HepG2 (cell line): ENCODE data around the gene EXTL2. TPM values are rescaled to one million over a fixed set of nuclear protein-coding genes. Genes with fewer than 3 reads are reported as not detected.

Experiments
- ARNT ChIP-seq: fragments of 450-650 bp; IDR thresholded peaks from 2 replicates; pipeline ENCODE4 v1.6.1; 2017
- ELF3 ChIP-seq: IDR thresholded peaks from 2 replicates; pipeline ENCODE4 v1.6.1; 2016; ENCODE audit warnings: missing genetic modification reagents, missing compliant biosample characterization
- ETV5 ChIP-seq: IDR thresholded peaks from 2 replicates; pipeline ENCODE4 v1.6.1; 2018; ENCODE audit warnings: missing biosample characterization, missing genetic modification reagents, inconsistent platforms, borderline replicate concordance
- GMEB1 ChIP-seq: sonication (generic); formaldehyde crosslinking; IDR thresholded peaks from 2 replicates; pipeline ENCODE4 v1.5.1; 2020; ENCODE audit warnings: missing genetic modification reagents, mild to moderate bottlenecking, borderline replicate concordance
- HMGXB4 ChIP-seq, 2 experiments: sonication (generic) in 1 of 2; formaldehyde crosslinking in 1 of 2; IDR thresholded peaks; 2 replicates each; pipeline versions ENCODE4 v1.4.0 to v1.6.1; 2018 to 2020; ENCODE audit warnings: missing genetic modification reagents in 2 of 2, borderline replicate concordance in 1 of 2, low read depth in 1 of 2, mild to moderate bottlenecking in 1 of 2, missing biosample characterization in 1 of 2
- KAT7 ChIP-seq: IDR thresholded peaks from 2 replicates; pipeline ENCODE4 v1.6.1; 2018; ENCODE audit warnings: borderline replicate concordance, missing compliant biosample characterization
- MXD3 ChIP-seq: IDR thresholded peaks from 2 replicates; pipeline ENCODE4 v1.6.1; 2016; ENCODE audit warnings: mild to moderate bottlenecking, missing biosample characterization, missing genetic modification reagents
- NCOA2 ChIP-seq: sonication (generic); formaldehyde crosslinking; IDR thresholded peaks from 2 replicates; pipeline ENCODE4 v1.8.0; 2022; ENCODE audit warnings: inconsistent platforms
- PHF20 ChIP-seq: sonication (generic); formaldehyde crosslinking; IDR thresholded peaks from 2 replicates; pipeline ENCODE4 v1.5.0; 2020; ENCODE audit warnings: mild to moderate bottlenecking, missing genetic modification reagents
- POLR2G ChIP-seq: fragments of 200-400 bp; formaldehyde crosslinking; IDR thresholded peaks from 2 replicates; pipeline ENCODE4 v1.6.1; 2018; ENCODE audit warnings: mild to moderate bottlenecking, low read depth, low read length, moderate library complexity
- TOPORS ChIP-seq: sonication (generic); formaldehyde crosslinking; IDR thresholded peaks from 2 replicates; pipeline ENCODE4 v1.8.0; 2023; ENCODE audit warnings: mild to moderate bottlenecking, missing genetic modification reagents
- ZBTB25 ChIP-seq: IDR thresholded peaks from 2 replicates; pipeline ENCODE4 v1.6.1; 2018; ENCODE audit warnings: missing genetic modification reagents
- ZBTB33 ChIP-seq: sonication (generic); formaldehyde crosslinking; IDR thresholded peaks from 2 replicates; pipeline ENCODE4 v1.4.0; 2020; ENCODE audit warnings: missing genetic modification reagents
- ZC3H13 ChIP-seq: sonication (generic); formaldehyde crosslinking; IDR thresholded peaks from 2 replicates; pipeline ENCODE4 v1.8.1; 2023; ENCODE audit warnings: mild to moderate bottlenecking, missing genetic modification reagents, moderate library complexity
- ZNF234 ChIP-seq: sonication (generic); formaldehyde crosslinking; conservative IDR thresholded peaks from 2 replicates; pipeline ENCODE4 v1.5.1; 2020; ENCODE audit warnings: mild to moderate bottlenecking, missing genetic modification reagents
- ZNF235 ChIP-seq: sonication (generic); formaldehyde crosslinking; IDR thresholded peaks from 2 replicates; pipeline ENCODE4 v1.8.1; 2023; ENCODE audit warnings: mild to moderate bottlenecking, missing genetic modification reagents, borderline replicate concordance
- ZNF691 ChIP-seq: sonication (generic); formaldehyde crosslinking; IDR thresholded peaks from 2 replicates; pipeline ENCODE4 v1.4.0; 2020; ENCODE audit warnings: missing genetic modification reagents, low read depth, mild to moderate bottlenecking, borderline replicate concordance
- ZSCAN12 ChIP-seq: sonication (generic); formaldehyde crosslinking; IDR thresholded peaks from 2 replicates; pipeline ENCODE4 v1.9.0; 2021; ENCODE audit warnings: mild to moderate bottlenecking, missing genetic modification reagents
- ZSCAN20 ChIP-seq: sonication (generic); formaldehyde crosslinking; IDR thresholded peaks from 2 replicates; pipeline ENCODE4 v1.4.0; 2020; ENCODE audit warnings: missing genetic modification reagents, mild to moderate bottlenecking, borderline replicate concordance
- ZSCAN9 ChIP-seq: IDR thresholded peaks from 2 replicates; pipeline ENCODE4 v1.6.1; 2016; ENCODE audit warnings: borderline replicate concordance
- polyA plus RNA-seq, 8 experiments: library from polyadenylated mRNA; depleted of rRNA in 3 of 8; stranded (reverse) in 7 of 8; unstranded in 1 of 8; fragments of >200 nt; fragmentation: Illumina TruSeq in 4 of 8; extraction: Trizol in 4 of 8; gene quantifications; 2 replicates each; pipeline versions ENCODE4 v1.2.1 to v1.2.3, GENCODE V29; 2011 to 2016; ENCODE audit warnings: low read depth in 4 of 8, missing spikeins in 1 of 8, mixed read lengths in 1 of 8; ENCODE audit not compliant: insufficient read depth in 1 of 8
- total RNA-seq, 5 experiments: library from RNA; depleted of rRNA; stranded (reverse); fragments of >200 nt; fragmentation: Illumina TruSeq; extraction: Trizol; gene quantifications; 2 replicates each; pipeline ENCODE4 v1.2.3, GENCODE V29; 2016; ENCODE audit warnings: low read depth in 1 of 5

Gene EXTL2
- total and polyA plus RNA-seq, 2 of the 13 experiments (the other 11 are each of a cell fraction or from before 2014, with no cell fraction given) = 22.0 to 23.5 TPM

- TF ChIP-seq PHF20 (CRISPR knock-in tag) (peak; percentile 79), ZSCAN9 (0 out of 2 replicates have a peak, but pooled peaks have one; percentile 59), GMEB1 (CRISPR knock-in tag) (peak; percentile 29; the same call in 1 of the 2 replicates), KAT7 (CRISPR knock-in tag) (peak; percentile 70; the same call in 1 of the 2 replicates), ZSCAN20 (no peak), ELF3 (peak; percentile 58; the same call in 1 of the 2 replicates), ZBTB25 (CRISPR knock-in tag) (peak; percentile 16; the same call in 1 of the 2 replicates), ARNT (no peak), NCOA2 (CRISPR knock-in tag) (0 out of 2 replicates have a peak, but pooled peaks have one; percentile 5), MXD3 (CRISPR knock-in tag) (peak; percentile 77), ZC3H13 (CRISPR knock-in tag) (peak; percentile 58; the same call in 1 of the 2 replicates), POLR2G (peak; percentile 76), ZBTB33 (CRISPR knock-in tag) (no peak), HMGXB4 (CRISPR knock-in tag; IDR thresholded peaks at IDR 0.05; ENCODE audit: borderline replicate concordance in 1 of 2, low read depth in 1 of 2) (peak in 1 of 2 experiments; percentile 53; a peak in 1 of 4 replicates), TOPORS (CRISPR knock-in tag) (no peak), ZNF691 (peak; percentile 23; the same call in 1 of the 2 replicates), ETV5 (CRISPR knock-in tag) (peak; percentile 88), ZNF235 (CRISPR knock-in tag) (no peak), ZSCAN12 (no peak), ZNF234 (CRISPR knock-in tag) (peak; percentile 76; the same call in 1 of the 2 replicates)
Observed at GRCh38 chr1:100895540-100896480, 1.2 kb upstream of the EXTL2 start, which contains the start of gene SLC30A7 (continued).
